Activated CD4-positive, alpha-beta T cell treated with anti-CD3 and anti-CD28 coated beads, Interleukin-2, amount 50 U/mL, for 16 hours (primary cell): Measurements from ENCODE around the gene VANGL2.

ENCODE experiments used
- DNase-seq: peaks from one replicate; pipeline ENCODE4 v3.0.0-alpha.2; 2020

The VANGL2 gene

DNA sequence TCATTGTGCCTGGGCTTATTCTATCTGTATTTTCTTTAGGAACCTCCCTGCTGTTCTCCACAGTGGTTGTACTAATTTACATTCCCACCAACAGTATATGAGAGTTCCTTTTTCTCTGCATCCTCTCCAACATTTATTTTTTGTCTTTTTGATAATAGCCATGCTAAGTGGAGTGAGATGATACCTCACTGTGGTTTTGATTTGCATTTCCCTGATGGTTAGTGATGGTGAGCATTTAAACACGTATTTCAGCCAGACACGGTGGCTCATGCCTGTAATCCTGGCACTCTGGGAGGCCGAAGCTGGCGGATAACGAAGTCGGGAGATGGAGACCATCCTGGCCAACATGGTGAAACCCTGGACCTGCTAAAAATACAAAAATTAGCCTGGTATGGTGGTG, 64.8 kb downstream of the VANGL2 start:
- no peak for DNase-seq

- no peak for DNase-seq
Observed at GRCh38 chr1:160466961-160467360, 66.6 kb downstream of the VANGL2 start.

DNA sequence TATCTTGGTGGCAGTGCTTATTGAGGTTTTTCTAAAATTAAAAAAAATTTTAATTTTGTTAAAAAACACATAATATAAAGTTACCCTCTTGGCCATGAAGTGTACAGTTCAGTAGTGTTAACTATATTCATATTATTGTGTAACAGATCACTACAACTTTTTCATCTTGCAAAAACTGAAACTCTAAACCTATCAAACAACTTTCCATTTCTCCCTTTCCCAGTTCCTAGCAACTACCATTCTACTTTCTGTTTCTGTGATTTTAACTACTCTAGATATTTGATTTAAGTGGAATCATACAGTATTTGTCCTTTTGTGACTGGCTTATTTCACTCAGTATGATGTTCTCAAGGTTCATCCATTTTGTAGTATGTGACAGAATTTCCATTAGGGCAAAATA, 67.2 kb downstream of the VANGL2 start:
- DNase-seq, result no peak

DNA sequence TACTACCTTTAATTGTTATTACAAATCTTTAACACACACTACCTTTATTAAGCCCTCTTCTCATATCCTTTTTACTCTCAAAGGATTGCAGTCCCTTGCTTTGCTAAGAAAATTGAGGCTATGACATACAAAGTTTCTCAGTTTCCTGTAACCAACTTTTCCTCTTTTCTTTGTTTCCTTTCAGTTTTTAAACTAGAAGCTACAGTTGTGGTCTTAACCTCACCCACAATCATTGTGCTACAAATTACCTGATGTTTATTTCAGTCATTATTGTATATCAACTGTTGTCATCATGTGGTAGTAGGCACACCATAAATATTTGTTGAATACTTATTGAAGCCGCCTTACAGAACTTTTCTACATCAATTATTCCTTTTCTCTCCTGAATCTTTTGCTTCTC, 70.9 kb downstream of the VANGL2 start:
- DNase-seq, result no peak

GRCh38 chr1:160472112-160472511, 71.7 kb downstream of the VANGL2 start:
- DNase-seq, result no peak

- no peak for DNase-seq
Observed at GRCh38 chr1:160474392-160475242, 74.3 kb downstream of the VANGL2 start.
